Measurements from ENCODE around the gene SLC7A8.

DNA sequence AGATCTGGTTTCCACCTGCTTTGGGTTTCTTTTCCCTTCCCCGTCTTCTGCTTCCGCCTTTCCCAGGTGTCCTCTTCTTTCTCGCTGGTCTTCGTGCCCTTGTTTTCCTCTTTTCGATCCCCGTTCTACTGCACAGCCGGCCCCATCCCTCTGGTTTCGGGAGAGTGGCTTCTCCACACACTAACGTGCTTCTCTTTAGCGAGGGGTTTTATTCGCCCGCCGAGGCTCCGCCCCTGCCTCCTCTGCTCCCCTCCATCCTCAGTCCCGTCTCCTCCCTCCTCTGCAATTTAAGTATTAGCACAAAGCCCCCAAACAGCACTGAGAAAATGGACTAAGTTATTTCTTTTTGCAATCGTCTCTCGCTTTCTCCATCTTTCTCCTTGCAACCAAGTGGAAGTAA, at the start of gene SLC7A8:
- TF ChIP-seq ZNF274 (IDR thresholded peaks at IDR 0.05; ENCODE audit: low read depth, low read length) = no peak
- TF ChIP-seq YY1 (IDR thresholded peaks at IDR 0.05; ENCODE audit: insufficient read depth, insufficient read length) = no peak
- no peak for TF ChIP-seq SUZ12 (IDR thresholded peaks at IDR 0.05; ENCODE audit: extremely low read depth, insufficient read depth, insufficient read length)

Data from NT2/D1 (cell line).